Peyer's patch (tissue), 4 donors: ENCODE measurements around the gene CTNS.
A peak's percentile ranks its signal among the peaks of the same experiment; 100 is the strongest.

Experiments
- POLR2A ChIP-seq, 2 donors: fragments of 450-650 bp; IDR thresholded peaks; one replicate each; pipeline ENCODE4 v1.5.1; 2017; ENCODE audit warnings: antibody characterized with exemption in 2 of 2, mild to moderate bottlenecking in 2 of 2, moderate library complexity in 2 of 2
- TF ChIP-seq, protein P1 (sequence below), 6 experiments: fragments of 450-650 bp in 4 of 6; fragments of 200-600 bp in 2 of 6; sonication (generic) in 1 of 6; IDR thresholded peaks; one replicate each; pipeline ENCODE4 v1.5.1; 2017 to 2019; ENCODE audit warnings: antibody characterized with exemption in 6 of 6, mild to moderate bottlenecking in 3 of 6, moderate library complexity in 1 of 6

DNA sequence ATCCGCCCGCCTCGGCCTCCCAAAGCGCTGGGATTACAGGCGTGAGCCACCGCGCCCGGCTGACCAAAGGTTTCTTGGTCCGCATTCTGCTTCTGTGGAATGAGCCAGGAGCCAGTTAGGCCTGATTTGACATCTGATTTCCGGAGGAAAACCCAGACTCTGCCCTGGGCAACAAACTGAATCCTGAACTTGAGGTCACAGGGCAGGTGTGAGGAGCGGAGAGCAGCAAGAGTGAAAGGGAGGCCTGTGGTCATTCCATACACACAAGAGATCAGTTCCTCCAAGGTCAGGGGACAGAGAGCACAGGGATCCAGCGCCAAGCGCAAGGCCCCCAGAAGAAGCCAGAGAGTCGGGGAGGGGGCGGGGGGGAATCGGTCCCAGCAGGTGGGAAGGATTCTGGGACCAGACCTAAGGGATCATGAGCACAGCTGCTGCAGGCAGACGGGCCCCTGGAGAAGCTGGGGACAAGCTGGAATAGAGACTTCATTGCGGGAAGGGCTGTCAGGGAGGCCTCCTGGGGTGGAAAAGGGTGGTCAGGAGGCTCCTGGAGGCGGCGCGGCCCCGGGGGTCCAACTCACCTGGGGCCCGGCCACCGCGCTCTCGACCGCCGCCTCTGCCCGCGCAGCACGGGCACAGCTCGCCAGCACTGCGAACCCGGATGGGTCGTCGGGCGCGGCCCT lies 946 bp upstream of the CTNS start:
- TF ChIP-seq, protein P1, sequence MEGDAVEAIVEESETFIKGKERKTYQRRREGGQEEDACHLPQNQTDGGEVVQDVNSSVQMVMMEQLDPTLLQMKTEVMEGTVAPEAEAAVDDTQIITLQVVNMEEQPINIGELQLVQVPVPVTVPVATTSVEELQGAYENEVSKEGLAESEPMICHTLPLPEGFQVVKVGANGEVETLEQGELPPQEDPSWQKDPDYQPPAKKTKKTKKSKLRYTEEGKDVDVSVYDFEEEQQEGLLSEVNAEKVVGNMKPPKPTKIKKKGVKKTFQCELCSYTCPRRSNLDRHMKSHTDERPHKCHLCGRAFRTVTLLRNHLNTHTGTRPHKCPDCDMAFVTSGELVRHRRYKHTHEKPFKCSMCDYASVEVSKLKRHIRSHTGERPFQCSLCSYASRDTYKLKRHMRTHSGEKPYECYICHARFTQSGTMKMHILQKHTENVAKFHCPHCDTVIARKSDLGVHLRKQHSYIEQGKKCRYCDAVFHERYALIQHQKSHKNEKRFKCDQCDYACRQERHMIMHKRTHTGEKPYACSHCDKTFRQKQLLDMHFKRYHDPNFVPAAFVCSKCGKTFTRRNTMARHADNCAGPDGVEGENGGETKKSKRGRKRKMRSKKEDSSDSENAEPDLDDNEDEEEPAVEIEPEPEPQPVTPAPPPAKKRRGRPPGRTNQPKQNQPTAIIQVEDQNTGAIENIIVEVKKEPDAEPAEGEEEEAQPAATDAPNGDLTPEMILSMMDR (IDR thresholded peaks at IDR 0.05): peak in 1 of 6 experiments; percentile 4
- no peak for TF ChIP-seq POLR2A (IDR thresholded peaks at IDR 0.05)
